Astrocyte of the hippocampus (primary cell): ENCODE data around the gene CAPN12.
A peak's percentile ranks its signal among the peaks of the same experiment; 100 is the strongest.
"Not testable (repeated sequence)": the region's sequence is repeated elsewhere in the genome, so short reads cannot be mapped to it uniquely, and the experiment has no call there.

Experiments used
- DNase-seq: peaks from one replicate; pipeline ENCODE4 v3.0.0; 2011; ENCODE audit warnings: low read depth, low spot score

The CAPN12 gene

DNA sequence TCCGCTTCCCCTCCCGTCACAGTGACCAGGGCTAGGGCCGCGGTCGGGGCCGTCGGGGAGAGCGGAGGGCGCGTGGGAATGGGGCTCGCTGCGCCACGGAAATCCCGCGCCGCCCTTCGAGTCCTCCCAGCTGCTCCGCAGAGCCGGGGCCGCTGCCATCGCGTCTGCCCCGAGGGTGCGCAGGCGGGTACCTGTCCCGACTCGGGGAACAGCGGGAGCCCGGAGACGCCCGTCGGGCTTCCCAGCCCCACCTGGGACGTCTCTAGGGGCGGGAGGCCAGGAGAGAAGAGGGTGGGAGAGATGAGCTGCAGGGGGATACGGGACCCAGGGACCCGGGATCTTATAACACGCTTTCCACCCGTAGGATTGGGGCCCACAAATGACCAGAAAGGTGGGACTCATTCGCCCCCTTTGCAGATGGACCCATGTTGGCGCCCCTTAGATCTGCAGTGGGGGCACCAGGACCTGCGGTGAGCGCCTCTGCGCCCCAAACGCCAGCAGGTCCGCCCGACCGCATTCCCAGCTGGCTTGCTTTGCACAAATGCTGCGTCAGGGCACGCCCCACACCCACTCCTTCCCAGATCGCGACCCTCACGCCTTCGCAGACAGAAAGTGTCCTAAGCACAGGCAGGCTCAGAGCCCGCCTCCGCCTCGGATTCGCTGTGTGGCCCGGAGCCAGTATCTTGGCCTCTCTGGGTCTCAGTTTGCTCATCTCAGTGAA is 26.1 kb upstream of the CAPN12 start:
- not testable (repeated sequence) for DNase-seq

- peak; percentile 84 for DNase-seq
Observed at GRCh38 chr19:38769635-38770211, 25.4 kb upstream of the CAPN12 start.

DNA sequence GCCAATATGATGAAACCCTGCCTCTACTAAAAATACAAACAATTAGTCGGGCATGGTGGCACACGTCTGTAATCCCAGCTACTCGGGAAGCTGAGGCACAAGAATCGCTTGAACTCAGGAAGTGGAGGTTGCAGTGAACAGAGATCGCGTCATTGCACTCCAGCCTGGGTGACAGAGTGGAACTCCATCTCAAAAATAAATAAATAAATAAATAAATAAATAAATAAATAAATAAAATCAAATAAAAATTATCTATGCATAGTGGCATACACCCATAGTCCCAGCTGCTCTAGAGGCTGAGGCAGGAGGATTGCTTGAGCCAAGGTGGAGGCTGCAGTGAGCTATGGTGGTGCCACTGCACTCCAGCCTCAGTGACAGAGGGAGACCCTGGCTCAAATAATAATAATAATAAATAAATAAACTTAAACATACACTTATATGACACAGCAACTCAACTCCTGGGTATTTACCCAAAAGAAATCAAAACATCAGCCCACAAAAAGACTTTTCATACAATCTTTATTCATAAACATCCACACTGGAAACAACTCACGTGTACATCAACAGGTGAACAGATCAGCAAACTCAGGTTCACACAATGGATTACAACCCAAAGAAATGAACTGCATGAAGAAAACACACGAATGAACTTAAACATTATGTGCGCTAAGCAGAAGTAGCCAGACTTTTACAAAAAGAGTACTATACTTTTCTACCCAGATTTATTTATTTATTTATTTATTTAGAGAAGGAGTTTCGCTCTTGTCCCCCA is 22.2 kb upstream of the CAPN12 start:
- no peak for DNase-seq

DNA sequence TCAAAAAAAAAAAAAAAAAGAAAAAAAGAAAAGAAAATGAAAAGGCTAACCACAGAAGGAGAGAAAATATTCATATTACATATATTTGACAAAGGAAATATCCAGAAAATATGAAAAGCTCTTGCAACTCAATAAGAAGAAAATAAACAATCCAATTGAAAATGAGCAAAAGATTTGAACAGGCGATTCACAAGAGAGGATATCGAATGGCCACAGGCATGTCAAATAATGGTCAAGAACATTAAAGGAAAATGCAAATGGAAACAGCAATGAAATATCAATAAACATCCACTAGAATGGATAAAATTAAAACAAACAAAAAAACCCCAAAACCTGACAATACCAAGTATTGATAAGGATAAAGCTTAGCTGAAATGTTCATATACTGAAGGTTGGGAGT is 20.9 kb upstream of the CAPN12 start:
- no peak for DNase-seq

DNA sequence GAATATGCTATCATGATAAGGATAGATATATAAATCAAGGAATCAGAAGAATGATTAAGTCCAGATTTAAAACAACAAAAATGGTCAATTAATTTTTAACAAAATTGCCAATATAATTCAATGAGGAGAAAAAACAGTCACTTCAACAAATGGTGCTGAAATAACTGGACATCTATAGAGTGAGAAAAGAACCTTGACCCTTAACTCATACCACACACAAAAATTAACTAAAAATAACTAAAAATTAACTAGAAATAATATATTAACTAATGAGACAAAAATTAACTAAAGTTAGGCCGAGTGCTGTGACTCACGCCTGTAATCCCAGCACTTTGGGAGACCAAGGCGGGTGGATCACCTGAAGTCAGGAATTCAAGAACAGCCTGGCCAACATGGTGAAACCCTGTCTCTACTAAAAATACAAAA is 19.5 kb upstream of the CAPN12 start:
- DNase-seq: no peak

- DNase-seq: not testable (repeated sequence)
Observed at GRCh38 chr19:38761884-38762389, 17.7 kb upstream of the CAPN12 start.

- not testable (repeated sequence) for DNase-seq
Observed at GRCh38 chr19:38760805-38761517, 16.7 kb upstream of the CAPN12 start.

DNA sequence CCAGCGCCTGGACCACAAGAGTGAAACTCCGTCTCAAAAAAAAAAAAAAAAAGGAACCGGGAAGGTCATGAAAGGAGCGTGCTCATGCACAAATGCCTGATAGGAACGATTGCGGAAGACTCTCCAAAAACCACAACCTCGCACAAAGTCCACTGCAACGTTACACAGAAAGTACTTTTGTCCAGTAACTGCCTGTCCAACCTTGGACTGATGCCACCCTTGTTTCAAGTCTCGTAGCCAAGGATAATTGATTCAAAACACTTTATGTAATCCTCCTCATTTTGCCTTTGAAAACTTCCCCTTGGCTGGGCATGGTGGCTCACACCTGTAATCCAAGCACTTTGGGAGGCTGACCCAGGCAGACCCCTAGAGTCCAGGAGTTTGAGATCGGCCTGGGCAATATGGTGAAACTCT is 15.3 kb upstream of the CAPN12 start:
- DNase-seq: no peak

DNA sequence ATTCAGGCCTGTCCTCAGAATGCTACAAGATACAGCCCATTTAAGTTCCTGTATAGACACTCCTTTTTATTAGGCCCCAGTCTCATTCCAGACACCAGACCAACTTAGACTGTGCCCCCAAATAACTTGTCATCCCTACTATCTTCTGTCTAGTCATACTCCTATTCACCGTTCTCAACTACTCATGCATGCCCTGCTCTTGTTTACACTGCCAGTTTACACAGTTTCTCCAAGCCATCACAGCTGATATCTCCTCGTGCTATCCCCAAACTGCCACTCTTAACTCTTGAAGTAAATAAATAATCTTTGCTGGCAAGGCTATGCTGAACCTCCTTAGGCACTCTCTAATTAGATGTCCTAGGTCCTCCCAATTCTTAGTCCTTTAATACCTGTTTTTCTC is 9.9 kb upstream of the CAPN12 start:
- DNase-seq: not testable (repeated sequence)

GRCh38 chr19:38753783-38754182 is 9.5 kb upstream of the CAPN12 start:
- DNase-seq: not testable (repeated sequence)

DNA sequence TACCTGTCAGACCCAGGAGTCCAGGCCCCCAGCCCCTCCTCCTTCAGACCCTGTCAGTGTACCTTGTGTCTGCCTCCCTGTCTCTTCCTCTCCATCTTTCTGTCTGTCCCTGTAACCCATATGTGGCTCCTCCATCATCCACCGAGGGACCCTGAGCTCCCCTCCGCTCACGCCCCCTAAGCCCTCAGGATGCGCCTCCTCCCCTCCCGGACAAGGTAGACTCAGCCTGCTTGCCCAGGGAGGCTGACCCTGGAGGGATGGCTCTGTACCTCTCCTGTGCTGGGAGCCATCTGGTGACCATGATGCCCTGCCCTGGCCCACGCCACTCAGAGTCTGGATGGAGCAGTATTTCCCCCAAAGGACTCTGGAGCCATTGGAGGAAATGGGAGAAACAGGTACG is 1.0 kb upstream of the CAPN12 start:
- peak; percentile 5 for DNase-seq

DNA sequence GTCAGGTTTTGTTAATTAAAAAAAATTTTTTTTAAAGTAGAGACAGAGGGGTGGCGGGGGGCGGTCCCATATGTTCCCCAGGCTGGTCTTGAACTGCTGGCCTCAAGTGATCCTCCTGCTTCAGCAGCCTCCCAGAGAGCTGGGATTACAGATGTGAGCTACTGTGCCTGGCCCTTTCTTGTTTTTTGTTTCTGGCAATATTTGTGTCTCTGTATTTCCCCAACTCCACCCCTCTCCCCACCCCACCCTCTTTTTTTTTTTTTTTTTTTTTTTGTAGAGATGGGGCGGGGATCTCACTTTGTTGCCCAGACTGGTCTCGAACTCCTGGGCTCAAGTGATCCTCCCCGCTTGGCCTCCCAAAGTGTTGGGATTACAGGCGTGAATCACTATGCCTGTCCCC is 600 bp upstream of the CAPN12 start:
- no peak for DNase-seq

GRCh38 chr19:38743394-38744297 is 628 bp downstream of the CAPN12 start:
- DNase-seq: peak; percentile 3

- no peak for DNase-seq
Observed at GRCh38 chr19:38742906-38743305, 1.4 kb downstream of the CAPN12 start.

DNA sequence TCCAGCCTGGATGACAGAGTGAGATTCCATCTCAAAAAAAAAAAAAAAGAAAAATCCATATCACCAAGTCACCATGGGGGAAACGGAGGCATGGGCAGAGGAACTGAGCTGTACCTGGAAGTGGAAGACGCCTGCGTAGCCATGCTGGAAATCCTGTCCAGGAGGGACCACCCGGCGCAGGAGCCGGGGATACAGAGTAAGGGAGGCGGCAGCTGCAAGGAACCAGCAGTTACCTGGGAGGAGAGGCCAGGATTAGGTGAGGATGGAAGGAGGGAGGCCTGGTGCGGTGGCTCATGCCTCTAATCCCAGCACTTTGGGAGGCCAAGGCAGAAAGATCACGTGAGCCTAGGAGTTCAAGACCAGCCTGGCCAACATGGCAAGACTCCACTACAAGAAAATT is 2.0 kb downstream of the CAPN12 start:
- DNase-seq: no peak

- DNase-seq: peak; percentile 2
Observed at GRCh38 chr19:38741670-38742069, 2.6 kb downstream of the CAPN12 start.

GRCh38 chr19:38740932-38741331 is 3.3 kb downstream of the CAPN12 start:
- peak; percentile 1 for DNase-seq

DNA sequence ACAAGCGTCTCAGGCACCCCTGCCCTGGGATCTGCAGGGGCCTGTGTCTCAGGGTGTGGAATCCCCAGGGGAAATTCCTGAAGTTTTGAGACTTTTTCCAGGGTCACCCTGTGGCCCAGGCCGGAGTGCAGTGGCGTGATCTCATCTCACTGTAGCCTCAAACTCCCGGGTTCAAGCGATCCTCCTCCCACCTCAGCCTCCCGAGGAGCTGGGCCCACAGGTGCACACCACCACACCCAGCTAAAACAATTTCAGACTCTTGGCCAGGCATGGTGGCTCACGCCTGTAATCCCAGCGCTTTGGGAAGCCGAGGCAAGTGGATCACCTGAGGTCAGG is 4.0 kb downstream of the CAPN12 start:
- DNase-seq: no peak

GRCh38 chr19:38739440-38740256 is 4.6 kb downstream of the CAPN12 start:
- peak; percentile 13 for DNase-seq
